CD4-positive, alpha-beta T cell treated with Interleukin-17A for 1 hour (primary cell): Measurements from ENCODE around the gene ANAPC16.
"Not testable (repeated sequence)": the region's sequence is repeated elsewhere in the genome, so short reads cannot be mapped to it uniquely, and the experiment has no call there.

Experiments
- DNase-seq: peaks from one replicate; pipeline ENCODE4 v3.0.0-alpha.2; 2020

ANAPC16 gene

DNA sequence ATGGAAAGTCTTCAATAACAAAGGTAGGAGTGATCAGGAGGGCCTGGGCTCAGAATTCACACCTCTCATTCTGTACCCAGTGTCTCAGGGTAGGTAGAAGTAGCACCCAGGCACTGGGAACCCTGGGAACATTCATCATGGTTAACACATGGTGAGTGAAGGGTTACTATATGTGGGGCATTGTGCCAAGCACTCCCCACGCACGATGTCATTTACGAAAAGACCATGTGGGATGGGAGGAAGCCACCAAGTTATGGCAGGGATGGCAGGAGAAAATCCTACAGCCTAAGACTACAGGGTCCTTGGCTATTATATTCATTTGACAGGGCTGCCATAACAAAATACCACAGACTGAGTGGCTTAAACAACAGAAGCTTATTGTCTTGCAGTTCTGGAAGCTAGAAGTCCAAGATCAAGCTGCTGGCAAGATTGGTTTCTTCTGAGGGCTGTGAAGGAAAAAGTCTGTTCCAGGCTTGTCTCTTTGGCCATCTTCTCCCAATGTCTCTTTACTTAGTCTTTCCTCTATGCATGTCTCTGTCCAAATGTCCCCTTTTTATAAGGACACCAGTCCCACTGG lies 30.2 kb downstream of the ANAPC16 start:
- no peak for DNase-seq

- DNase-seq, result peak; percentile 85
These were observed 32.8 kb downstream of the ANAPC16 start for GRCh38 chr10:72248468-72249151.

- DNase-seq, result not testable (repeated sequence)
These were observed 33.5 kb downstream of the ANAPC16 start for GRCh38 chr10:72249176-72249862.

GRCh38 chr10:72250666-72251065 lies 34.9 kb downstream of the ANAPC16 start:
- DNase-seq, result no peak

DNA sequence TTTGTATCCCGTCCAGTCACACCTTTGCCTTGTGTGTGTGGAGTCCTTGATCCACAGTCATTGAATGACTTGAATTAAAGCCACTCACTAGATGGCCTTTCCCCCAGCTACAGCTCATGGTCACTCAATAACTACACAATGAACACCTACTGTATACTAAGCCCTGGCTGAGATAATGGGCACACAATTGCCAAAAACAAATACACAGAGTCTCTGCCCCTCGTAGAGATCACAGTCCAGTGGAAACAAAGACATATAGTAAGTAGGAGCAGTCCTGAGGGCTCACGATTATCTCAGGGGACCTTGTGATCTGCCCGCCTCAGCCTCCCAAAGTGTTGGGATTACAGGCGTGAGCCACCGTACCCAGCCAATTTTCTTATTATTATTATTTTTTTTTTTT lies 35.8 kb downstream of the ANAPC16 start:
- no peak for DNase-seq

GRCh38 chr10:72252972-72253371 lies 37.2 kb downstream of the ANAPC16 start:
- DNase-seq, result no peak

- no peak for DNase-seq
These were observed 37.8 kb downstream of the ANAPC16 start for GRCh38 chr10:72253578-72253977.

DNA sequence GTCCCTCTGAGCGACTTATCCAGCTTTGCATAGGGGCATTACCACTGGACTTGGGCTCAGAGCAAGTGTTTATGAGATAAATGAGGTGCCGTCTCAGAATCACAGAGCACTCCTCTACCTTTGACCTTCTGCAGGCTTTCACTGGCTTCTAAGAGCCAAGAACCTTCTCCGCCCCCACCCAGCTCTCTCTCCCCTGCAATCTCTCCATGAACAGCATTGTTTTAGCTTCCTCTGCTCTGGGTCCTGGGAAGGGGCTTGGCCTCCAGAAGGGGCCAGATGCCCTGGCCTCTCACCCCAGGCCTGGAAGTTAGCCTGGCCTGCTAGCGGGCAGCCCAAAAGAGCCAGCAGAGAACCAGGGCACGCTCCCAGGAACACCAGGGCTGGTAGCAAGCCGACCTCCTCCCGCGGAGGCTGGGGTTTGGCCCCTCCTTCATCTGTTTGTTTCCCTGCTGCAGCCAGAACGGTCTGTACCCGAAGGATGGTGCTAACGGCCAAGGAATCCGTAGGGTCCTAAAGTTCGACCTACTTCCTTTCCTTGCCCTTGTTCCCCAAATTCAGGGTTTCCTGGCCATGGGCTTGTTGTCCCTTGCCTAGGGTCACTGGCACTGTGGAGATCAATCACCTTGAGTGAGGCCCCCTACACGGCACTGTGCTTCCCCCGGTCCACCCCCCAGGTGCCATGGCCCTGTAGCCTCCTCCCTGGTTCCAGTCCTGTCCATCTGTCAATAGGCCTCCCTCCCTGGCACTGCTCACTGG lies 39.2 kb downstream of the ANAPC16 start:
- DNase-seq, result peak; percentile 45

DNA sequence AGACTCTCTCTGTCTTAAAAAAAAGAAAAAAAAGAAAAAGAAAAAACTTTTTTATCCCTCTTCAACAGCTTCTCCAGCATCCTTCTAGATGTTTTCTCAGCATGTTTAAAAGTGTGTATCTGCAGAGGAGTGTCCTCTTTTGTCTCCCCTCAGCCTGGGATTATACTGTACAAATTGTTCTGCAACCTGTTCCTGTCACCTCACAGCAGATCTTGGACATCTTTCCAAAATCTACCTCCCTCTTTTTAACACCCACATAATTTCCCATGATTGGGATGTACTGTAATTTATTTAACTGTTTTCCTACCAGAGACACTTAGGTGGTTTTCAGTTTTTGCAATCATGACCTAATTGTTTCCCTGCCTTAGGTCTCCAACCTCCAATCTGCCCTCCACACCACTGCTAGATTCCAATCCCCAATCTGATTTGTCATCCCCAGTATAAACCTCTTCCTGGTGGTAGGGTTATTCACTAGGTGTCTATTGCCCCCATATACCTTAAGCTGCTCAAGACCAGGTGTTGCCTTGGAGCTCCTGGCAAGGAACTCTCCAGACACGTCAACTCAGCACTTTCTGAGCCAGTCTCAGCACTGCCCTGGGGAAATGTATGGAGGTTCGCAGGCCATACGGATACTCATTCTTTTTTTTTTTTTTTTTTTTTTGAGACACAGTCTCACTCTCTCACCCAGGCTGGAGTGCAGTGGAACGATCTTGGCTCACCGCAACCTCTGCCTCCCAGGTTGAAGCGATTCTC lies 40.3 kb downstream of the ANAPC16 start:
- no peak for DNase-seq

DNA sequence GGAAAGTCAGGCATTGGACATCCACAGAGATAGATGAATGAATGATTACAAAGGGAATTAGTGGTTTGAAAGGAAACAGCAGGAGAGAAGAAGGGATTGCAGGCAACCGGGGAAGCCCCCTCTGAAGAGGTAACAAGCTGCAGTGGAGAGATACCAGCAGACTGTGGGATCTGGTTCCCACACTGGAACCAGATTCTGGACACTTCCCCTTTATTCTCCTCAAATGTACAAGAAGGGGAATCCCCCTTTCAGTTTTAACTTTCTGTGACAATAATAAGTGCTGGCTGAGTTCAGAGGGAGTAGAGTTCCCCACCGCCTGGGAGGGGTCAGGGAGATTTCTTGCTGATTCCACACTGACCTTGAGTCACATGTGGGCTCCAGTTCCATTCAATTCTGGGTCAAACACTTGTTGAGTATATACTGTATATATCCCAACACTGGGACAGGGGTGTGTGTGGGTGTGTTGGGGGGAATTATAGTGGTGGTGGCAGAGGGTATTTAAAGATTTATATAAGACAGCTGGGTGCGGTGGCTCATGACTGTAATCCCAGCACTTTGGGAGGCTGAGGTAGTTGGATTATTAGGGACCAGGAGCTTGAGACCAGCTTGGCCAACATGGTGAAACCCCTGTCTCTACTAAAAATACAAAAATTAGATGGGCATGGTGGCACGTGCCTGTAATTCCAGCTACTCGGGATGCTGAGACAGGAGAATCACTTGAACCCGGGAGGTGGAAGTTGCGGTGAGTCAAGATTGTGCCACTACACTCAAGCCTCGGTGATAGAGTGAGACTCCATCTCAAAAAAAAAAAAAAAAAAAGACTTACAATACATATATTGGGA lies 41.5 kb downstream of the ANAPC16 start:
- DNase-seq, result peak; percentile 35

GRCh38 chr10:72258617-72259016 lies 42.8 kb downstream of the ANAPC16 start:
- no peak for DNase-seq

- DNase-seq, result no peak
These were observed 43.9 kb downstream of the ANAPC16 start for GRCh38 chr10:72259491-72260238.

GRCh38 chr10:72260239-72260975 lies 44.6 kb downstream of the ANAPC16 start:
- DNase-seq, result peak; percentile 89

DNA sequence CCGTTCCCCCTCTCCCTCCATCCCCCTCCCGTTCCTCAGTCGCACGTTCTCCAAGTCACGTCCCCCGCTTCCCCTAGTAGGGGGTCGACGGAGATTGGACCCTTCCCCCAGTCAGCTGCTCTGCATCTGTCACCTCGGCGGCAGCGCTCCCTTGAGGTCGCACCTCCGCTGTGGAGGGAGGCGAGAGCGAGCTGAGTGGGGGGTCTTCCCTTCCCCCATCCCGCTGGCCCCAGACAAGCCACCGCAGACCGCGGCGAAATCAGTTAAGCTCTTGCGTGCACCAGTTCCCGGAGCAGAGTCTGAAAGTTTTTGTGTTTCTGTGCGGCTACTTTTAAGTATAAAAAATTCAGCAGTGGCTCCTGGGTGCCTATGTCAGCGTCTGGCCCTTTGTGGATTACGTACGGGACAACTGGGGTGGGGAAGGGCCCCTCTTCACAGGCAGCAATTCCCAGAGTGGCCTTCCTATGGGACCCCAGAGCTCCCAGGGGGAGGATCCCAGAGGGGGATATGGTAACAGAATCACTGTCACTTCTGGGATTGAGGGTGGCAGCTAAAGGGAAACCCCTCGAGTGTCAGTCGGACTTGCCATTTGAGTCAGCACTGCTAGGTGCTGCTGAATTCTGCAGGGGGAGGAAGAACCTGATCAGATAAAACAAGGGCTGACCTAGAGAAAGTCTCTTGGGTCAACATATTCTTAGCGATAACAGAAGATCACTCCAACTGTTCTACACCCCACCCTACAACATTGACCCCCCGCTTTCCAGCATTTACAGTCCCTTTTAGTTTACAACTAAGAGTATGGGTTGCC lies 45.4 kb downstream of the ANAPC16 start:
- peak; percentile 58 for DNase-seq

DNA sequence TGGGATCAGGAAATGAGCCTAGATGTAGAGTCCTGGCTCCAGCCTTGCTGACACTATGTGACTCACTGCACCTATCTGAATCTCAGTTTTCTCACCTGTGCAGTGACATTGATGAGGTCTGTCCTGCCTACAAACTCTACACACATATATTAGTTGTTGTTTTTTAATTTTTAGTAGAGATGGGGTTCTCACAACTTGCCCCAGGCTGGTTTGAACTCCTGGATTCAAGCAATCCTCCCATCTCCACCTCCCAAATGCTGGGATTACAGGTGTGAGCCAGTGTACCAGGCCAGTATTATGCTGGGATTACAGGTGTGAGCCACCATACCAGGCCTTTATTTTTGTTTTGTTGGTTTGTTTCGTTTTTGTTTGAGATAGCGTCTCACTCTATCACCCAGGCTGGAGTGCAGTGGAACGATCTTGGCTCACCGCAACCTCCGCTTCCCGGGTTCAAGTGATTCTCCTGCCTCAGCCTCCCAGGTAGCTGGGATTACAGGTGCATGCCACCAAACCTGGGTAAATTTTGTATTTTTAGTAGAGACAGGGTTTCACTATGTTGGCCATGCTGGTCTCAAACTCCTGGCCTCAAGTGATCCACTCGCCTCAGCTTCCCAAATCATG lies 46.1 kb downstream of the ANAPC16 start:
- no peak for DNase-seq

- DNase-seq, result peak; percentile 56
These were observed 47.9 kb downstream of the ANAPC16 start for GRCh38 chr10:72263613-72264241.

DNA sequence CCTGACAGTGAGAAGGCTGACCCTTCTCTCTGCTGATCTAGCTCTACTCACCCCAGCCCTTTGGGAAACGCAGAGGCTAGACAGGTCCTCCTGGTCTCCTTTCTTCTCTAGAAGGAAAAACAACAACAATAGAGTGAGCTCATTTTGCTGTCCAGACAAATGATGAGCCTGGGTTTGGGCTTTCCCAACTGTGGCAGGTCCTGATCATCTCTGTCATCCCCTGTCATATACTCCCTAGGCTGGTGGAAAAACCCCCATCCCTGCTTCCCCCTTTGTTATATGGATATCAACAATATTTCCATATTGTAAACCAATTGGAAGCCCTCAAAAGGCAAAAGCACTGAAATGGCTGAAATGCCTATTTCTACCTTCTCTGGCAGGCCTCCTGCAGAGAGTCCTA lies 48.7 kb downstream of the ANAPC16 start:
- no peak for DNase-seq

GRCh38 chr10:72265508-72265907 lies 49.7 kb downstream of the ANAPC16 start:
- no peak for DNase-seq
